Activated effector memory CD4-positive, alpha-beta T cell treated with Interleukin-2 at 50 U/mL for 16 hours (primary cell): Measurements from ENCODE around the gene FRMD5.

Experiments used
- DNase-seq: peaks from one replicate; pipeline ENCODE4 v3.0.0-alpha.2; 2020

FRMD5 gene

DNA sequence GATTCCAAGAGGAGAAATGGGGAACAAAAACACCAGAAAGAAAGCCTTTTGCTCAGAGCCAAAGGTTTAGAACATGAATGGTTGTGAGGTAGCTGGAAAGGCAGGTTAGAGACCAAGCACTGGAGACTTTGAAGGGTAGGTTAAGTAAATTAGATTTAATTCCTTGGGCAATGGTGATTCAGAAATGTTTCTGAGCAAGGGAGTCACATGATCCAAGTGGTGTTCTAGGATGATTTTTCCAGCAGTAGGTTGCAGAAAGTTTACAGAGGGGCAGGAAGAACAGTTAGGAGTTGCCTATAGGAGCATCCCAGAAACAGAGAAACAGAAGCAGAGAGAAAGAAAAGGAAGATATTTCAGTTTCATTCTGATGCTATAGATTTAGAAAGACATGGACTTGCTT, 228.4 kb downstream of the FRMD5 start:
- DNase-seq: no peak

DNA sequence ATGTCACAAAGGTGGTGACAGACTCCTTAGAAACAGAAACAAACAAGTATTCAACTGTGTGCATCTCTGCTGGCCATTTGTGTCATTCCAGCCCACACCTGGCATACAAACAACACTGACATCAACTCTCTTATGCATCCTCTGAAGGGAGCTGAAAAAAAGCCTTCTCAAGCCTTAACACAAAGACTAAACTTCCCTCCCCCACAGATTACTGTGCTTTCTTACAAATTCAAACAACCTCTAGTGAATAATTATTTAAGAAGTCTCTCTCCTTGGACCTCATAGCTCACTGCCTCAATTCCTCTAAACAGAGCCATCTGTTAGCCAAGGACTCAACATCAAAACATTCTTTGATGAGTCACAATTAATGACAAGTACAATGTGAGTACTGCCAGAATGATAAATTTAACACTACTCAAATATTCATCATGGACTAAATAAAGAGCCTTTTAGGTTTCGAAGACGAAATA, 236.2 kb downstream of the FRMD5 start:
- DNase-seq: no peak

DNA sequence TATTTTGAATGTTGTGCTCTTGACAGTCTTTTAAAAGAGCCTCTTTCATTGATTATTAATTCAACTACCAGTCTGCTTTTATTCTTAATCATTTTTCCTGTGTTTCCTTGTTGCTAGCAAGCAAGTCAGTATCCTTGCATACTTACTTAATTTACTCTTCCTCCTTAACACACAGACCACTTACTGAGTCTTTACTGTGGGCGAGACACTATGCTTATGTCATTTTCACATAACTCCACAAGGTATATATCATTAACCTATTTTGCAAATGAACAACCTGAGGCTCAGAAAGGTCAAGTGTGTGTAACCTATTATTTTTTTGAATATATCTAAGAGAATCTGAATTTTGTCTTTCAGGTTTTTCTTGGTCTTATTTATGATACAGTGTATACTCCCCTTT, 237.3 kb downstream of the FRMD5 start:
- no peak for DNase-seq

DNA sequence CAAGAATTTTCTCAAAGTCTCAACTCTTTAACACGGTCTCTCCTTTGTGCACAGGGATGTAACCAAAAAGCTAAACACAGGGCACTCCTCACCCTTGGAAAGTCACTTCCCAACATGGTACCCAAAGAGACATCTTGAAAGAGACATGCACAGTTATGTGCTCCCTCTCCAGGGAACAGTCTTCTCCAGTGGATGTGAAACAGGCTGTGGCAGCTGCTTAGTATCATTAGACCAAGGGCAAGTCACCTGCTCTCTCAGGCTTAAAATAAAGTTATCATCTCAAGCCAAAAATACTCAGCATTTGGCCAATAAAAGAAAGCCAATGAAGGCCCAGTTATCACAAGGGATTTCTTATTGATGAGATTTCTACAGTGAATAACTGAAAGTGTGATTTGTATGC, 239.9 kb downstream of the FRMD5 start:
- no peak for DNase-seq

DNA sequence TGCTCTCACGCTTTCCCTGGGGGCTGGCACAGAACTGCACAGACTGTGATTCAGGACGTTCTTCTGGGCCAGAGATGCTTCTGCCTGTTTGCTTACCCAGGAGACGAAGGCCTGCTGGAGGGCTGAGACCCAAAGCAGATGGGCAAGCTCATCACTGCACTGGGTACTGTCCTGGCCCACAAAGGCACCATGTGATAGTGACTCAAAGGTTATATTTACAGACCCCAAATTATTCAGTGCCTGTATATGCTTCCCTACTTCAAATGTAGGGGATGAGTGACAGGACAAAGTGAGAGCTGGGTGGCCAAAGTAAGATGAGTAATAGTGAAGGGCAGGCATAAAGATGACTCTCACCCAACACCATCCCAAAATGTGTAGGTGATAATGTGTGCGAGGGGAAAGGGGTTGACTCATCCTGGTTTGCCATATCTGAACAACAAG, 240.9 kb downstream of the FRMD5 start:
- DNase-seq: no peak

DNA sequence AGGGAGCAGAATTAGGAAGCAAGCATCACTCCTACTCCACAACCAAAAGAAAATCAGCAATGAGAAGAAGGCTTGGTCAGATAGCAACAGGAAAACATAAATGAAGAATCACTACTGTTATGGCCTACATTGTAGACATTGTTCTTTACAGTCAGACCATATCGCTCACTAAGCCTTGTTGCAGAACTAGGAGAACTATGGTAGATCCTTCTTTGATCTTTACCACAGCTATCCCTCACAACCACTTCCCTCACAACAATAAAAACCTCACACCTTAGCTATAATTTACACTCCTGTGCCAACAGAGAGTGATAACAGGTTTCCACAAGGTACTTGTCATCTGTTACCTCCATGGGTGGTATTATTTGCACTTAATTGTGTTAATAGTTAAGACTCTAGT, 241.7 kb downstream of the FRMD5 start:
- DNase-seq: no peak

DNA sequence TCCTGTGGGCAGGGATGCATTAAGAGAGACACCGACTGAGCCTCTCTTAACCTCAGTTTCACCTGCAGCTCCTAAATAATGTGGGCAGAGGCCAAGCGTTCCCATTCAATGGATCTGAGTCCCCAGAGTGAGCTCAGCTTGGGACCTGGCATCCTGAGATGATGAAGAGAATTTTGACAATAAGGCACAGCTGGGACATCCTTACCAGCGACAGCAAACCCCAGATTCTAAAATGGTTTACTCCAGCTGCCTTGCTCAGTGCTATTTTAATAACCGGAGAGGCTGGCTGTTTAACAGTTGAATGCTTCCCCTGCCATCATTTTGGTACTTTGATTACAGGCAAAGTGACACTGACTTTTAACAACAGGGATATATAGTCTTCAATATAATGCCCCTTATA, 244.5 kb downstream of the FRMD5 start:
- no peak for DNase-seq

DNA sequence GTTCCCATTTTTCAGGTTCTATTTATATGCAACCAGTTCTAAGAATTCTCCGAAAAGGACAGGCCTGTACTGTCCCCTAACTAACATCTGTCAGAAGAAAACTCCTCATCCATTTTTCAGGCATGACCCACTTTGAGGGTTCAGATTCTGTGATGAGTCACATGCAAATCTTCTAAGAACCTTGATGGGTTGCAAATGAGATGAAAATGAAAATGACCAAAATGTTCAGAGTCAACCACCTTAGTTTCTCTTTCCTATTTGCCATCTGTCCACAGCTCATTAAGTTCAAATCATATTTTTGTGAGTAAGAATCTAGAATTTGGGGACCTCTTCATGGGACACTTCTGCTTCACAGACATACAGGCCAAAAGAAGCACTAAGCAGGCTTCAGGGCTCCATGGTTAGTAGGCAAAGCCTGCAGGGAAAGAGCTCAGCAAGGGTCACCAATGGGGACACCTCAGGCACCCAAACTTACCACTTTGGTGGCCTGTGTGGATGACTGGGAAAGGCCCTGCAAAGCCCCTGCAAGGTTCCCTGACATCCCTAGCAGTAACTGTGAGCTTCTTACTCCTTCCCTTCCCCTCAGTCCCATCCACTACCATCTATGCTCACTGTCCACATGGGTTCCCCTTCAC, 246.3 kb downstream of the FRMD5 start:
- no peak for DNase-seq

DNA sequence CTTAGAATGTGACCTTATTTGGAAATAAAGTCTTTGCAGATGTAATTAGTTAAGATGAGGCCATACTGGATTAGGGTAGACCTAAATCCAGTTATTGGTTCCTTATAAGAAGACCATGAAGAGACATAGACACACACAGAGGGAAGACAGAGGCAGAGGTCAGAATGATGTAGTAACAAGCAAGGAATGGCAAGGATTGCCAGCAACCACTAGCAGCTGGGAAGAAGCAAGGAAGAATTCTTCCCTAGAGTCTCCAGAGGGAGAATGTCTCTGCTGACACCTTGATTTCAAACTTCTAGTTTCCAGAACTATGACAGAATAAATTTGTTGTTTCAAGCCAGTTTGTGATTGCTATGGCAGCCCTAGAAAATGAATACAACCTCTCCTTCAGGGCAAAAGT, 251.6 kb downstream of the FRMD5 start:
- DNase-seq: no peak

DNA sequence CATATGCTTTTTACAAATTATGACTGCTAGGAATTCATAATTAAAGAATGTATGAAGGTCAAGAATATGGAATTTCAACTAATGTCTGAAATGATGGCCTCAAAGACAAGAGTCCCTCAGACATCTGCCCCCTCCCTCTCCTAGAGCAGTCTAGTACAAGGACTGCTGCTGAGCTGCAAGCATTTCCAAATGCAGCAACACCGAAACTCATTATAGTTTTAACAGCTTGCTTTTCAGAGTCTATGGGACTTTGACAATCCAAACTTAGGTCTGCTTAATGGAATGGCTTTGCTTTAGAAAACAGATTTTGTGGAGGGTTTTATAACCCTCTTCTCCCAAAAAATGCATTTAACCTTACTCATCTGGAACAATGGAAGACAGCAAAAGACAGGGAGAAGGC, 252.9 kb downstream of the FRMD5 start:
- DNase-seq: no peak

DNA sequence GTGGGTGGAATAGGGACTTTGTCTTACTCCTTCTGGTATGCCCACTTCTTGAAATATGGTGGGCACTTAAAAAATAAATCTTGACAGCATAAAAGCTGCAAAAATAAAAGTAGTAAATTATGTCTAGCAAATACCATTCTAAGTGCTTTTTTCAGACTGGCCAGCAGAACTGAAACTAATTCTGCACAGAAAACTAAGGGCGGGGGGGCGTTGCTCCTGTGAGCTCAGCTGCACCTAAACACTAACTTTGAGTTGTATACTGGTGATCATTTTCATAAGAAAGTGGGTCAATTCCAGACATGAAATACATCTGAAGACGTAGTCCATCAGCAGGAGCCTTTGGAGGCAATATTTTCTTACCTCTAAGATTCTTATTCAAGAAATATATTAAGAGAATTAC, 253.5 kb downstream of the FRMD5 start:
- DNase-seq: no peak

DNA sequence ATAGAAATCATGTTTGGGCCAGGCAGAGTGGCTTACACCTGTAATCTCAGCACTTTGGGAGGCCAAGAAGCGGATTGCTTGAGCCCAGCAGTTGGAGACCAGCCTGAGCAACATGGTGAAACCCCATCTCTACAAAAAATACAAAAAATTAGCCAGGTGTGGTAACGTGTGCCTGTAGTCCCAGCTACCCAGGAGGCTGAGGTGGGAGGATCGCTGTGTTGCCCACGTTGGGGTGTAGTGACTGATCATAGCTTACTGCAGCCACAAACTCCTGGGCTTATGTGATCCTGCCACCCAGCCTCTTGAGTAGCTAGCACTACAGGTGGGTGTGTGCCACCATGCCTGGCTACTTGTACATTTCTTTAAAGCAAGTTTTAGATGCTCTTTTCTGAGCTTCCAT, 254.0 kb downstream of the FRMD5 start:
- no peak for DNase-seq

DNA sequence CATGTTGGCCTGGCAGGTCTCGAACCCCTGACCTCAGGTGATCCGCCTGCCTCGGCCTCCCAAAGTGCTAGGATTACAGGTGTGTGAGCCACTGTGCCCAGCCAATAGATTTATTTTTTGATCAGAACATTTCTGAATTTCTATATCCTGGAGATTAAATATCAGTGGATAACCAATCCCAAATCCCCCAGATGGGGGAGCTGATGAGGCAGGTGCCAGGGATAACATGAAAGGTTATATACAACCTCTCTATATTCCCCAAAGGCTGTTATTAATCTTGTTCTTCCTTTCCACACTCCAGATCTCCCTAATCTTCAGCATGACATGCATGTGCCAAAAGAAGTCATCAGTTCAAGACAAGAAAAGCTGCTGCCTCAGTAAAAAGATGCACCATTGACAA, 256.0 kb downstream of the FRMD5 start:
- DNase-seq: no peak

DNA sequence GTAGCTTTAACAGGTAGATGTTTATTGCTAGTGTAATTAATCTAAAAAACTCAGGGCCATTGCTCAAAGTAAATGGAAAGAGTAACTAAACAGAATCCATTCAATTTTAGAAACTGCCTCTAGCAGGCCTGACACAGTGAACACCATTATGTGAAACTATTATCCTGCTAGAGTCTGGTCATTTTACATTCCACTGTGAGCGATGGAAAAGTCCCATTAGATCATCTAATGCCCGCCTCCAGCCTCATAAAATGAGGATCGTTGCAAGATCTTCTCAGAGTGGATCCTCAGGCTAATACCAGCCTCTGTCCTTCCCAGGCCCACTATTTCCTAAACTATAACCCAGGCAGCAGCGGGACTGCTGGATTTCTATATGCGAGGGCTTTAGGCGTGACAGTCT, 260.6 kb downstream of the FRMD5 start:
- no peak for DNase-seq

DNA sequence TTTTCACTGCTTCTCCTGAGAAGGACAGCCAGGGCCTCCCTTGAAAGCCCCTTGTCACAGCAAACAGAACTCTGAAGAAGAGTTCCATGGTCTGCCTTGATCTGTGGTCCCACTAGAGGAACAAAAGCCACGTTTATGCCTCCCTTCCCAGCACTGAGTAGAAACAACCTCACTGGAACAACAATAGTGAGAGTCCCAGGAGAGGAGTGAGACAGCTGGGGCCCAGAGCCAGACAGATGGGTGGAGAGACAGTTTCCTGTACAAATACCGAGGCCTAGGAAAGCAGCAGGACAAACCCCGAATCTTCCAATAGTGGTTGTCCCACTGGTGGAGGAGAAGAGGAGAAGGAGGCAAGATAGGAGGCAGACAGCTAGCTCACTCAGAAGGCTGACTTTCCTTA, 262.2 kb downstream of the FRMD5 start:
- DNase-seq: no peak

DNA sequence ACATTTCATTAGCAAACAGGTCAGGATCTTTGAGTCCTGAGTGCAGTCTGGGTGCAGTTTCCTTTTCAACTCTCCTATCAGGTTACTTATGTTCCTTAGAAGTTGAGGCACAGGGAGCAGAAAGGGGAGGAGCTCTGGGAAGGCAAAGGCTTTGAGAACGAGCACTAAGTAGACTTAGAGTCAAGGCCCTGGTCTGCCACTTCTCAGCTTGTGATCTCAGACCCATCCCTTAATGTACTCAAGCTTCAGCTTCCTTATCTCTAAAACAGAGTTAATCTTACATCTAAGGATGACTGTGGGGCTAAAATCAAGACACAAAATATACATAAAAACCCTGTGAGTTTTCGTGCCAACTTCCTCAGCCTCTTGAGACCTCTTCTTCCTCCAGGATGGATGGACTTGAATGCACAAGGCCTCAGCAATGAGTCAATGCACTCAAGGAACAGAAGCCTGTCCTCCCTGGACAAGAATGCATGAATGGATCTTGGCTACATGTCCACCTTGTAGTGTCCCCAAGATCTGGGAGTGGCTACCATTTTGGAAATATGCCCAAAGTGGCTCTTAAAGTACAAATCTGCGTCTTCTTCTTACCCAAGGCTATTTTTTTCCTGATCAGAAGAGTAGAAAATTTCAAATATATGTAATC, 263.2 kb downstream of the FRMD5 start:
- no peak for DNase-seq

DNA sequence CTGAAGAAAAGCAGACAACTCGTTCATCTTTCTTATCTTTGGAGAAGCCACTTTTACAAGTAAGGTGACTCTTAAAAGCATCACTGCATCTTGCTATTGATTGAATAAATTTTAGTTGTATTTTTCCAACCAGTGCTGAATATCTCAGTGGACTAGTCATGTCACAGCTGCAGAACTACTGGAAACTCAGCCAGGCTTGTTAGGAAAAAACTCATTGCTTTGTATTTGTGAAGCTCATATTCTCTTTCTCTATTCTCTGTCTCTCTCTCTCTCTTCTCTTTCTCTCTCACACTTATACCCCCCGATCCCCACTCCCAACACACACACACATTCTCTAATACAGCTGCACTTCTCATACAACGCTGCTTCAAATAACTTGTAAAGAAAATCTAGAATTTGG, 264.0 kb downstream of the FRMD5 start:
- no peak for DNase-seq

DNA sequence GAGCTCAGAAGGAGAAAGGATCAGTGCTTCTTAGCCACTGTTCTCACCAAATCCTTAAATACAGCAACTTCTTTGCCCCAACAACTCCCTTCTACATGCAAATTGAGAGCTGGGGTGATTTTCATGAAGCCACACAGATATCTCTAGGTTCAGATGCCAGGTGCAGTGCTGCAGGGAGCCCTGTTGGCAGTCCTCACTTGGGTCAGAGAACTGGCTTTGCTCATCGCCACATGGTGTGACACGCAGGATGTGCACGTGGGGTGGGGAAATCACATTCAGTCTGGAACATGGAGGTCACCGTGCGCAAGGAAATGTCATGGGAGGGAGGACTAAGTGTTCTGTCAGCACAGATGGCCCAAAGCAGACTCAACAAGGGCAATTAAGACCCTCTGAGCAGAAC, 264.5 kb downstream of the FRMD5 start:
- DNase-seq: no peak

DNA sequence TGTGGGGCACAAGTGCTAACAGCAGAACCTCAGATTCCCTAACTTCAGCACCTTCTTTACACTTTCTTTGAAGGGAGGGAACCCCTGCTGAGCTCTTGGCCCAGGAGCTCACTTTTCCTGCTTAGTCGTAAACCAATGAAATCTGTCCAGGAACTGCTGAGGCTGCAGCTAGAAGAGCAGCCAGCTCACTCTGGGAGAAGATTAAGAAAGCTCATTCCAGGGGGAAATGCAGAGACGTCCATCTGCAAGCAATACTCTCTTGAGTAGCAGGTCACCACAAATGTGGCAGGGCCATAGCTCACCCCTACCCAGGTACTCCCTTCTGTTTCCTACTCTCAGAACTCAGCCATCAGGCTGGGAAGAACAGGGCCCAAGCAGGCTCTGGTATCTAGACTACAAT, 265.0 kb downstream of the FRMD5 start:
- DNase-seq: no peak

DNA sequence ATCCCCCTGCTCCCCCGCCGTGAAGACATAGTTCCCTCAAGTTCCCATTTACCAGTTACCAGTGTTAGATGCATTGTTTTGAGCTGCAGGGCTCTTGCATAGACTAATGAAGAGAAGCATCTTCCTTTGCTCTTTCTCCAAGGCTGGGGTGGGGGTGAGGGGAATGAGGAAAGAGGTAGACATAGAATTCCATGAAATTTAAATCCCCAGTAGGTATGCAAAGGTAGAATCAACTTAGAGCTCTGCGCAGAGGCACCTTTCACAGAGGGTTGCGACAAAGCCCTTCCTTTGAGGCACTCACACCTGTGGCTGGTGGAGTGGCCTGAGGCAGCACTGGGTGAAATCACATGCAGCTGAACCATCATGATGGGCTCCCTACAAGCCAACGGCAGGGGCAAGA, 266.9 kb downstream of the FRMD5 start:
- DNase-seq: no peak

DNA sequence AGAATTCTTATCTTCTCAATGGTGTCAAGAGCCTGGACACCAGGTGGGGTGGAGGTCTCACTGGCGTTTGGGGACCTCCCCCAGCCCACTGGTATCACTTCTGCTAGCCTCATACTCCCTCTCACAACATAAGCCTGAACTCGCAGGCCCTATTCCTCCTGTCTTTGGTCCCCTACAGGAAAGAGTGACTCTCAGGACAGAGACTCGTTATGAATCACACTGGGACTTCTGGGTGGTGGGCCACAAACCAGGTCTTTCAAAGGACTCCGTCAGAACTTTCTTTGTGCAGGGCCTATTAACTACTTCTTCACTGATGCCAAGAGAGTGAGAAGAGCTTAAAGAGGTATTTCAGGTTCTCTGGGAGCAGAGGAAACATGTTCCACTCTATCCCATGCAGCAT, 267.9 kb downstream of the FRMD5 start:
- no peak for DNase-seq

DNA sequence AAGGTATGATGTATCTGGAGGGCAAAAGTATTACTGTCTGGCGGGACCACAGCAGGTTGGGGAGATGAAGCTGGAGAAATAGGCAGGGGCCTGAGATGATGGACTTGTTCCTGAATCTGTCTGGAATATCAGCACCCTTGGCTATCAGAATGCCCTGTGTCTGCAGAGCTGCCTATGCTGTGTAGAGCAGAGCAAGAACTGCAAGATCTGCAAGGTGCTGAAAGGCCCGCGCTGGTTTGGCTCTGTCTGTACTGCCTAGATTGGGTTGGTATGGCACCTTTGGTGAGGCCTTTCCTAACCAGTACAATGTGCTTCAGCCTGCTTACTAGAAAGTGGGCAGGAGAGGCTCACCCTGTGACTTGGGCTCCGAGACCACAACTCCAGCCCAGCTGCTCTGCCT, 271.5 kb downstream of the FRMD5 start:
- DNase-seq: no peak

DNA sequence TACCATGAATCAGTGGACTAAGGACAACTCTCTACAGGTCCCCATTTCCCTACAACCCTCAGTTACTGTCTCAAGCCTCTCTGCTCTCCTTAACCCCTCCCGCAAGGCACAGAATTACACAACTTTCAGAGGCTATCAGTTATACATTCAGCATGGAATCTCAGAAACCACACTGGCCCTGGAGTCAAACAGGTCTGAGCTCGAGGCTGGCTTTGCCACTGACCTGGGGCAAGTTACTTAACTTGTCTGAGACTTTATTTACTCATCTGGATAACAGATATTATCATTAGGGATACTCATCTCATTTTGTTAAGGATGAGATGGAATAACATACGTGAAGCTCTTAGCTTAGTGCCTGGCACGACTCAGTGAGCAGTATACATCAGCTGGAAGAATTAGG, 273.1 kb downstream of the FRMD5 start:
- no peak for DNase-seq

DNA sequence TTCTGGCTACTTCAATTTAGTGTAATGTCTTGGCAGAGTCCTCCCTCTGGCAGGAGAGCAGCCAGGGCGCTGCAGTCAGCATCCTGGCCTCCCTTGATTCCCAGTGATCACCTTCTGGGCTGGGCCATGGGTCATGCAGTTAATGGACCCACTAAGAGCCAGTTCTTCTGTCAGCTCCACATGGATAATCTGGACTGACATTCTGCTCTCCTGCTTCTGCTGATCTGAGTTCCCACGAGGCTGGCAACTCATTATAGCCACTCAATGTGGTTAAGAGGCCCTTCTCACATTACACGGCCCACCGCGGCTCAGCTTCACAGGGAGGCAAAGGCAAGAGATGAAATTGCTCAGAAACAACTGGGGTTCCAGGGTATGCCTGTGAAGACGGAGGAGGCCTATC, 274.3 kb downstream of the FRMD5 start:
- no peak for DNase-seq

DNA sequence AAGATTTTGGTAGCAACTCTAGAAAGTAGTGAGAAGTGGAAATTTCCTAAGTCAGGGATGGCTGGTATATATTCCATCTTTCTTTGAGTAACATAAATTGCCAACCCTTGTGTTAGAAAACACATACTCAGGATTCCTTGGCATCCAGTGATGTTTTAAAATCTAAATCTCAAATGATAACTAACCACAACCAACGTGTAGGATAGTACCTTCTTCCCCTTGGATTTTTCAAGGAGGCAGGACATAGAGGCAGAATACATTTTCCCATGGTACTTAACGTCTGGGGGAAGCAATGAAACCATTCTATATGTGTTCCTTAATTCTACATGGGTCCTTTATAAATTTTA, 274.8 kb downstream of the FRMD5 start:
- no peak for DNase-seq
